ENCODE results near the gene AXDND1. TPM values are rescaled to one million over a fixed set of nuclear protein-coding genes. Genes with fewer than 3 reads are reported as not detected.

Gene AXDND1
- total RNA-seq = under 1 TPM in 1 of 2 experiments, not detected in 1; 0.65 TPM
- polyA plus RNA-seq = not detected
- 0.42 to 2.5 (median 0.61) reads per million in 6 experiments for total RNA-seq

- peak within 1 kb of the TSS; percentile 91 to 99 (median 98) for H3K4me3 Mint-ChIP-seq
- H3K9me3 Mint-ChIP-seq = no peaks in the 10 kb centered on the region
- peak; percentile 90 to 92 for ATAC-seq
- peaks cover 0 to 19% (median 10%) of the 10 kb centered on the region in 4 donors for H3K4me1 Mint-ChIP-seq
- POLR2A ChIA-PET = interaction anchor here (0.5 to 2.9 kb wide), 7 partner anchors 9 to 391 kb away, joined by 3 to 41 read pairs (median 4); partner anchors contain the start of genes SOAT1 and TOR3A
- peaks cover 0 to 1% (median 0%) of the 10 kb centered on the region in 5 donors for H3K27me3 Mint-ChIP-seq
- peak; percentile 82 to 98 (median 94) for DNase-seq
- no peaks in the 10 kb centered on the region for H3K36me3 Mint-ChIP-seq
- peak within 1 kb of the TSS; percentile 100 for H3K27ac Mint-ChIP-seq
Observed at GRCh38 chr1:179365342-179366092, at the start of gene AXDND1. TSS of gene AXDND1 (plus strand) at chr1:179365971. CDS start at chr1:179366510, 539 bp downstream.

DNA sequence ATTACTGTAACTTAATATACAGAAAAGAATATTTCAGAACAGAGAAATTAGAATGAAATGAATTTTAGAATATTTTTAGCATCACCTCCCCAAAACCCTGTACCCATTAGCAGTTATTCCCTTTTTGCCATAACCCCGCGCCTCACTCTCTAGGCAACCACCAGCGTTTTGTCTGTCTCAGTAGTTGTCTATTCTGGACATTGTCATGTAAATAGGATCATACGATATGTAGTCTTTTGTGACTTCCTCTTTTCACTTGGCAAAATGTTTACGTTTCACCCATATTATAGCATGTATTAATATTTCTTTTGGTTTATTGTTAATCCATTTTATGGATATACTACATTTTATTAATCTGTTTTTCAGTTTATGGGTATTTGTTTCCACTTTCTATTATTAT is 47.3 kb upstream of the AXDND1 start:
- Mint-ChIP-seq H3K27ac (peak overlapping the region in 4 of 10 donors; percentile 16 to 60 (median 46)), H3K27me3 (no peaks in the 10 kb centered on the region), H3K4me3 (no peak overlapping the region), H3K4me1 (peaks cover 20 to 42% (median 35%) of the 10 kb centered on the region in 4 donors), H3K9me3 (no peaks in the 10 kb centered on the region), H3K36me3 (peaks cover 6 to 71% (median 37%) of the 10 kb centered on the region in 3 donors)
- POLR2A ChIA-PET = no interaction called here
- DNase-seq = no peak
- ATAC-seq = no peak

GRCh38 chr1:179321533-179322216 is 44.1 kb upstream of the AXDND1 start:
- peak overlapping the region in 5 of 10 donors; percentile 2 to 81 (median 73) for H3K27ac Mint-ChIP-seq
- POLR2A ChIA-PET = no interaction called here
- no peaks in the 10 kb centered on the region for H3K9me3 Mint-ChIP-seq
- DNase-seq (no peak), ATAC-seq (no peak)
- H3K36me3 Mint-ChIP-seq = peaks cover 8 to 80% (median 37%) of the 10 kb centered on the region in 3 donors
- H3K4me1 Mint-ChIP-seq = peaks cover 12 to 33% (median 23%) of the 10 kb centered on the region in 4 donors
- peak overlapping the region in 1 of 10 donors; percentile 20 for H3K4me3 Mint-ChIP-seq
- no peaks in the 10 kb centered on the region for H3K27me3 Mint-ChIP-seq

DNA sequence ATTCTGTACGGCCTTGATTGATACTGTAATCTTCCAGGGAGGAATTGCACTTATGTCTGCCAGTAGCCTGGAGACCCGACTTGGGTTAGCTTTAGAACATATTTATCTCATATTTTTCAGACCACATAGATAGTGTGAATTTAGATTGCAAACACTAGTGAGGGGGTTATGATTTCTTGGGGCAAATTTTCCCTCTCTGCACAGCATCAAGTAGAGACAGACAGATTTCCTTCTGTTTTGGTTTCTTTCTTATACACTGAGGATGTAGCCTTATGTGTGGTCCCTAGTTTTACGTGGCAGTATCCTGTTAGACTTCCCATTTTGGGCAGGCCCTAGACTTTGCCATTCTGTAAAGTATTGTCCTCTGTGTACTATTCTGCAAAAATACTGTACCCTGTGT is 43.2 kb upstream of the AXDND1 start:
- Mint-ChIP-seq H3K9me3 (no peaks in the 10 kb centered on the region), H3K27ac (peak overlapping the region in 4 of 10 donors; percentile 21 to 87 (median 62)), H3K27me3 (no peaks in the 10 kb centered on the region), H3K4me3 (peak overlapping the region in 1 of 10 donors; percentile 0), H3K36me3 (peaks cover 8 to 83% (median 36%) of the 10 kb centered on the region in 3 donors), H3K4me1 (peaks cover 12 to 34% (median 23%) of the 10 kb centered on the region in 4 donors)
- POLR2A ChIA-PET = no interaction called here
- ATAC-seq (no peak), DNase-seq (no peak)

- H3K9me3 Mint-ChIP-seq = no peaks in the 10 kb centered on the region
- ATAC-seq (no peak), DNase-seq (no peak)
- peaks cover 12 to 32% (median 21%) of the 10 kb centered on the region in 4 donors for H3K4me1 Mint-ChIP-seq
- H3K27me3 Mint-ChIP-seq = no peaks in the 10 kb centered on the region
- POLR2A ChIA-PET = no interaction called here
- H3K4me3 Mint-ChIP-seq = no peak overlapping the region
- H3K27ac Mint-ChIP-seq = peak overlapping the region in 2 of 10 donors; percentile 41 to 47
- peaks cover 8 to 85% (median 36%) of the 10 kb centered on the region in 3 donors for H3K36me3 Mint-ChIP-seq
Observed at GRCh38 chr1:179323436-179323835, 42.3 kb upstream of the AXDND1 start.

- Mint-ChIP-seq H3K4me3 (no peak overlapping the region), H3K27me3 (no peaks in the 10 kb centered on the region), H3K9me3 (peaks cover 0 to 2% (median 0%) of the 10 kb centered on the region in 9 donors), H3K27ac (no peak overlapping the region), H3K4me1 (peaks cover 15 to 40% (median 22%) of the 10 kb centered on the region in 4 donors), H3K36me3 (peaks cover 8 to 91% (median 39%) of the 10 kb centered on the region in 3 donors)
- POLR2A ChIA-PET = no interaction called here
- no peak for ATAC-seq
- no peak for DNase-seq
Observed at GRCh38 chr1:179325836-179326235, 39.9 kb upstream of the AXDND1 start.

GRCh38 chr1:179326746-179327145 is 39.0 kb upstream of the AXDND1 start:
- Mint-ChIP-seq H3K4me1 (peaks cover 11 to 39% (median 23%) of the 10 kb centered on the region in 4 donors), H3K36me3 (peaks cover 4 to 88% (median 31%) of the 10 kb centered on the region in 3 donors), H3K27ac (peak overlapping the region in 1 of 10 donors; percentile 44), H3K27me3 (no peaks in the 10 kb centered on the region), H3K4me3 (no peak overlapping the region), H3K9me3 (peaks cover 0 to 2% (median 0%) of the 10 kb centered on the region in 9 donors)
- ATAC-seq = no peak
- DNase-seq = no peak
- POLR2A ChIA-PET = no interaction called here

DNA sequence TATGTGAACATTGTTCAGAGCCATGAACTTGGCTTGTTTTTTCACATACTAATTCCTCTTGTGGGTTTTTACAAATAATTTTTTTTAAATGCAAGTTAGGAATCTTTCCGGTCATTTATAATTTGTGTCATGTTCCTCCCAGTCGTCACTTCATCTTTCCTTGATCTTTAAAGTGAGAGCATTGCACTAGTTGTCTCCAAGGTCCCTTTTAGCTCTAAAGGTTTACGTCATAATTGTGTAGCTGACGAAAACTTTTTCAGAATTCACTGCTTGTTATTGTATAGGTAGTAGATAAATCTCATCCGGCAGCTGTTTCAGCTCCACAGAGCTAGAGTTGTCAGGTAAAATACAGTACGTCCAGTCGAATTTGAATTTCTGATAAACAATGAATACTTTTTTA is 38.6 kb upstream of the AXDND1 start:
- Mint-ChIP-seq H3K27ac (peak overlapping the region in 1 of 10 donors; percentile 47), H3K4me3 (no peak overlapping the region), H3K4me1 (peaks cover 8 to 35% (median 19%) of the 10 kb centered on the region in 4 donors), H3K9me3 (peaks cover 0 to 2% (median 0%) of the 10 kb centered on the region in 9 donors), H3K36me3 (peaks cover 4 to 84% (median 29%) of the 10 kb centered on the region in 3 donors), H3K27me3 (no peaks in the 10 kb centered on the region)
- no peak for DNase-seq
- POLR2A ChIA-PET = no interaction called here
- no peak for ATAC-seq

- Mint-ChIP-seq H3K27me3 (no peaks in the 10 kb centered on the region), H3K4me1 (peaks cover 3 to 32% (median 15%) of the 10 kb centered on the region in 4 donors), H3K36me3 (peaks cover 4 to 82% (median 24%) of the 10 kb centered on the region in 3 donors), H3K9me3 (peaks cover 0 to 2% (median 0%) of the 10 kb centered on the region in 9 donors), H3K27ac (peak overlapping the region in 1 of 10 donors; percentile 47), H3K4me3 (no peak overlapping the region)
- no peak for ATAC-seq
- POLR2A ChIA-PET = no interaction called here
- DNase-seq = no peak
Observed at GRCh38 chr1:179327679-179328078, 38.1 kb upstream of the AXDND1 start.

DNA sequence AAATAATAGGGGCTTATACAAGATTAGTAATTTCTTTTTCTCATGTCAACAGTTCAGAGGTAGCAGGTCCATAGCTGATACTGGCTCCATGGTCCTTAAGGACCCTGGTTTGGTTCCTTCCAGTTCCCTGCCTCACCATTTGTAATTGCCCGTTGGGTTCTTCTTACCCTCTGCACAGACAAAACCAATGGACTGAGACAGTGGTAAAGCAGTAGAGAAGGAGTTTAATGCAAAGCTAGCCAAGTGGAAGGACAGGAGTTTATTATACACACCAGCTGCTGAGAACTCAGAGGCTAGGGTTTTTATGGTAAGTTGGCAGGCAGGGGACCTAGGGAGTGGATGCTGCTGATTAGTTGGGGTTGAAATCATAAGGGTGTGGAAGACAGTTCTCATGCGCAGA is 35.9 kb upstream of the AXDND1 start:
- POLR2A ChIA-PET = interaction anchor here (0.6 to 0.7 kb wide), 2 partner anchors 35 to 247 kb away, joined by 3 read pairs; no protein-coding TSS in a partner anchor
- Mint-ChIP-seq H3K4me1 (peaks cover 2 to 28% (median 14%) of the 10 kb centered on the region in 4 donors), H3K27me3 (no peaks in the 10 kb centered on the region), H3K9me3 (peaks cover 0 to 2% (median 0%) of the 10 kb centered on the region in 9 donors), H3K36me3 (peaks cover 5 to 78% (median 21%) of the 10 kb centered on the region in 3 donors), H3K27ac (peak overlapping the region in 5 of 10 donors; percentile 6 to 91 (median 29)), H3K4me3 (no peak overlapping the region)
- DNase-seq (no peak), ATAC-seq (no peak)

- Mint-ChIP-seq H3K27me3 (no peaks in the 10 kb centered on the region), H3K27ac (peak overlapping the region in 3 of 10 donors; percentile 19 to 39 (median 23)), H3K4me1 (peaks cover 0 to 25% (median 14%) of the 10 kb centered on the region in 4 donors), H3K9me3 (peaks cover 0 to 2% (median 0%) of the 10 kb centered on the region in 9 donors), H3K4me3 (no peak overlapping the region), H3K36me3 (peaks cover 5 to 81% (median 17%) of the 10 kb centered on the region in 3 donors)
- no peak for ATAC-seq
- DNase-seq = no peak
- POLR2A ChIA-PET = no interaction called here
Observed at GRCh38 chr1:179334440-179334839, 31.3 kb upstream of the AXDND1 start.

DNA sequence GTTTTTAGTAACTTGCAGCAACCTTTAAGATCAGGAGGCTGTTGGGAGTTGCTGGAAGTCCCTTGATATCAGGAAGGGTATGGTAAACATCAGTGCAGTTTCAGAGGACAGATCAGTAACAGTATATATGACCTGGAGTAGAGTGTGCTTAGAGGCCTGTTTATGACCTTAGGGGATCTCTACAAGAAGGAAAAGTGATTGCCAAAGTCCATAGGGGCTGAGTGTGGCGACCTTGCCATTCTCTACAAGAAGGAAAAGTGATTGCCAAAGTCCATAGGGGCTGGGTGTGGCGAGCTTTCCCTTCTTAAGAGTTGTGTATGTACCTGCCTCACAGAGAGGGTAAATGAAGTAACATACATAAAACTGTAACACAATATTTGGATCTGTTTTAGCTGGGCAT is 28.5 kb upstream of the AXDND1 start:
- Mint-ChIP-seq H3K36me3 (peaks cover 5 to 86% (median 17%) of the 10 kb centered on the region in 3 donors), H3K27ac (peak overlapping the region in 9 of 10 donors; percentile 3 to 79 (median 23)), H3K4me1 (peaks cover 0 to 6% (median 2%) of the 10 kb centered on the region in 4 donors), H3K27me3 (no peaks in the 10 kb centered on the region), H3K4me3 (no peak overlapping the region), H3K9me3 (no peaks in the 10 kb centered on the region)
- no peak for DNase-seq
- ATAC-seq = no peak
- POLR2A ChIA-PET = interaction anchor here (0.9 kb wide), 1 partner anchor 43 kb away, joined by 3 read pairs; the partner anchor contains the start of gene SOAT1

Measured in naive thymus-derived CD8-positive, alpha-beta T cell (primary cell).